HEK293T (cell line): Measurements from ENCODE around the gene SIGLEC9.

ENCODE experiments used
- CTCF ChIA-PET: fragments of 350-600 bp; formaldehyde crosslinking; extraction: SDS; loops from one replicate; lab custom pipeline; 2021; ENCODE audit warnings: antibody characterized with exemption, inconsistent platforms; lab: Yijun Ruan, JAX
- POLR2A ChIA-PET: fragments of 350-600 bp; formaldehyde crosslinking; extraction: SDS; loops from one replicate; lab custom pipeline; 2020; ENCODE audit warnings: antibody characterized with exemption, inconsistent platforms; lab: Yijun Ruan, JAX
- DNase-seq: peaks from one replicate; pipeline ENCODE4 v3.0.0; 2012; ENCODE audit warnings: mixed read lengths; ENCODE audit errors: extremely low spot score
- ARNT ChIP-seq: fragments of 450-650 bp; IDR thresholded peaks from 2 replicates; pipeline ENCODE4 v1.6.1; 2017; ENCODE audit warnings: mild to moderate bottlenecking
- BHLHE40 ChIP-seq: fragments of 450-650 bp; IDR thresholded peaks from 2 replicates; pipeline ENCODE4 v1.6.1; 2016; ENCODE audit warnings: mild to moderate bottlenecking, moderate library complexity, borderline replicate concordance
- CTBP1 ChIP-seq: fragments of 450-650 bp; IDR thresholded peaks from 2 replicates; pipeline ENCODE4 v1.6.1; 2016; ENCODE audit warnings: borderline replicate concordance
- ELF4 ChIP-seq: fragments of 450-650 bp; IDR thresholded peaks from 2 replicates; pipeline ENCODE4 v1.6.1; 2017; ENCODE audit warnings: antibody characterized with exemption
- FOXA1 ChIP-seq: fragments of 450-650 bp; IDR thresholded peaks from 2 replicates; pipeline ENCODE4 v1.6.1; 2016; ENCODE audit warnings: mild to moderate bottlenecking
- FOXK2 ChIP-seq: fragments of 450-650 bp; IDR thresholded peaks from 2 replicates; pipeline ENCODE4 v1.6.1; 2016; ENCODE audit warnings: mild to moderate bottlenecking
- FOXM1 ChIP-seq: fragments of 450-650 bp; IDR thresholded peaks from 2 replicates; pipeline ENCODE4 v1.6.1; 2017; ENCODE audit warnings: mild to moderate bottlenecking, borderline replicate concordance
- HDGF ChIP-seq: fragments of 450-650 bp; IDR thresholded peaks from 2 replicates; pipeline ENCODE4 v1.6.1; 2017; ENCODE audit warnings: antibody characterized with exemption, borderline replicate concordance
- L3MBTL2 ChIP-seq: fragments of 450-650 bp; conservative IDR thresholded peaks from 2 replicates; pipeline ENCODE4 v1.6.1; 2016; ENCODE audit warnings: mild to moderate bottlenecking
- LEF1 ChIP-seq: fragments of 450-650 bp; IDR thresholded peaks from 2 replicates; pipeline ENCODE4 v1.6.1; 2017; ENCODE audit warnings: mild to moderate bottlenecking, borderline replicate concordance
- NFRKB ChIP-seq: fragments of 450-650 bp; IDR thresholded peaks from 2 replicates; pipeline ENCODE4 v1.6.1; 2016; ENCODE audit warnings: mild to moderate bottlenecking, moderate library complexity
- SP1 ChIP-seq: fragments of 450-650 bp; IDR thresholded peaks from 2 replicates; pipeline ENCODE4 v1.6.1; 2017
- SUZ12 ChIP-seq: fragments of 450-650 bp; IDR thresholded peaks from 2 replicates; pipeline ENCODE4 v1.6.1; 2016; ENCODE audit warnings: mild to moderate bottlenecking
- TARDBP ChIP-seq: fragments of 450-650 bp; IDR thresholded peaks from 2 replicates; pipeline ENCODE4 v1.6.1; 2016
- ZNF384 ChIP-seq: fragments of 450-650 bp; IDR thresholded peaks from 2 replicates; pipeline ENCODE4 v1.6.1; 2016
- TF ChIP-seq, protein P1 (sequence below): fragments of 450-650 bp; IDR thresholded peaks from 2 replicates; pipeline ENCODE4 v1.6.1; 2016

SIGLEC9 gene

DNA sequence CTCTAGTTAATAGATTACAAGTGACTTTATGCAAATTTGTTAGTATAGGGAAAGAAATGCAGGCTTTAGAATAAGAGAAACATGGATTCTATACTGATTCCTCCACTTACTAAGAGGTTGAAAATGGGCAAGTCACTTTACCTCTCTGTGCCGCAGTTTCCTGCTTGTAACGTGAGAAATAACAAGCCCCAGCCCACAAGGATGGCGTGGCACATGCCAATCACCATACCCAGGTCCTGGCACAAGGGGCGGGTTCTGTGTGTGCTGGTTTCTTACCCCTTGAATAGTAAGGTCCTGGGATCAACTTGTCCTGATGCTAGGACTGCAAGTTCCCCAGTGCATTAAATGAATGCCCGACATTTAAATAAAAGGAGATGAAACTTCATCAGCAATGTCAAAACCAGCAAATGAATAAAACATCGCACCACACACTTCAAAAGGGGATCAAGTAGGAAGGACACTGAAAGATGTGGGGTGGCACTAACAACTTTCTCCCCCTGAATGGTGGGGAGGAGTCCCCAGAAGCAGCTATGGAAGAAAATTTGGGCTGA, 7.9 kb upstream of the SIGLEC9 start:
- DNase-seq, result no peak
- POLR2A ChIA-PET, result no interaction called here
- TF ChIP-seq FOXM1, result no peak
- no peak for TF ChIP-seq FOXK2
- no peak for TF ChIP-seq SP1
- TF ChIP-seq SUZ12, result no peak
- no peak for TF ChIP-seq TARDBP
- TF ChIP-seq BHLHE40, result no peak
- TF ChIP-seq HDGF, result no peak
- TF ChIP-seq FOXA1, result no peak
- CTCF ChIA-PET, result no interaction called here

GRCh38 chr19:51119101-51119500, 5.6 kb upstream of the SIGLEC9 start:
- TF ChIP-seq SUZ12, result no peak
- no peak for TF ChIP-seq BHLHE40
- no peak for TF ChIP-seq L3MBTL2
- TF ChIP-seq FOXA1, result no peak
- TF ChIP-seq, protein P1, sequence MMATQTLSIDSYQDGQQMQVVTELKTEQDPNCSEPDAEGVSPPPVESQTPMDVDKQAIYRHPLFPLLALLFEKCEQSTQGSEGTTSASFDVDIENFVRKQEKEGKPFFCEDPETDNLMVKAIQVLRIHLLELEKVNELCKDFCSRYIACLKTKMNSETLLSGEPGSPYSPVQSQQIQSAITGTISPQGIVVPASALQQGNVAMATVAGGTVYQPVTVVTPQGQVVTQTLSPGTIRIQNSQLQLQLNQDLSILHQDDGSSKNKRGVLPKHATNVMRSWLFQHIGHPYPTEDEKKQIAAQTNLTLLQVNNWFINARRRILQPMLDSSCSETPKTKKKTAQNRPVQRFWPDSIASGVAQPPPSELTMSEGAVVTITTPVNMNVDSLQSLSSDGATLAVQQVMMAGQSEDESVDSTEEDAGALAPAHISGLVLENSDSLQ, result no peak
- TF ChIP-seq ZNF384, result no peak
- TF ChIP-seq NFRKB, result no peak
- TF ChIP-seq TARDBP, result no peak
- TF ChIP-seq CTBP1, result no peak
- no peak for TF ChIP-seq FOXM1
- TF ChIP-seq HDGF, result no peak
- ChIA-PET POLR2A (no interaction called here), CTCF (no interaction called here)
- DNase-seq, result no peak

GRCh38 chr19:51119611-51120010, 5.1 kb upstream of the SIGLEC9 start:
- POLR2A ChIA-PET, result no interaction called here
- DNase-seq, result no peak

DNA sequence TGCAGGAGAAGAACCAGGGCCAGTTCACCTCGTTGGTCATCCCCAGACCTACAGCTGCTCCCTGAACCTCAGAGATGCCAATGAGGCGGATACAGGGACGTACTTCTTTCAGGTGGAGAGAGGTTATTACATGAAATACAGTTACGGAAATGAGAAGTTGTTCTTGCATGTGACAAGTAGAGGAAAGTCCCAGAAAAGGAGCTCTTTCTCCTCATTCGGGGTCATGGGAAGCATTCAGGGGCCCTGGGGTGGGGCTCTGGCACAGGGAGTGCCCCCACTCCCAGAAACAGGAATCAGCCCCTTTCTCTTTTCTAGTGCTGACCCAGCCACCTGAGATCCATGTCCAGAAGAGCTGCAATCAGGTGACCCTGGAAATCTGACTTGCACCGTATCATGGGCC, 4.5 kb upstream of the SIGLEC9 start:
- DNase-seq, result no peak
- TF ChIP-seq FOXK2 (no peak), L3MBTL2 (no peak), HDGF (no peak), LEF1 (no peak), NFRKB (no peak), SP1 (no peak), ZNF384 (no peak)
- POLR2A ChIA-PET, result no interaction called here
- CTCF ChIA-PET, result interaction anchor here (0.7 kb wide), 1 partner anchor 10 kb away, joined by 5 read pairs; no protein-coding TSS in a partner anchor

More at GRCh38 chr19:51119611-51120010, 5.1 kb upstream of the SIGLEC9 start:
- CTCF ChIA-PET, result no interaction called here
- TF ChIP-seq FOXM1, result no peak
- no peak for TF ChIP-seq TARDBP
- no peak for TF ChIP-seq ZNF384
- TF ChIP-seq HDGF, result no peak
- no peak for TF ChIP-seq FOXK2
- no peak for TF ChIP-seq ELF4

- TF ChIP-seq ELF4, result no peak
- no peak for TF ChIP-seq NFRKB
- no peak for TF ChIP-seq FOXA1
- no peak for TF ChIP-seq HDGF
- TF ChIP-seq FOXM1, result no peak
- no peak for TF ChIP-seq FOXK2
- TF ChIP-seq SP1, result no peak
- TF ChIP-seq CTBP1, result no peak
- no peak for TF ChIP-seq ZNF384
- ChIA-PET POLR2A (no interaction called here), CTCF (no interaction called here)
- no peak for DNase-seq
These were observed 3.4 kb upstream of the SIGLEC9 start for GRCh38 chr19:51121257-51121656.

GRCh38 chr19:51122112-51122981, 2.4 kb upstream of the SIGLEC9 start:
- POLR2A ChIA-PET, result no interaction called here
- CTCF ChIA-PET, result no interaction called here
- no peak for TF ChIP-seq BHLHE40
- TF ChIP-seq ELF4, result no peak
- TF ChIP-seq ZNF384, result no peak
- no peak for TF ChIP-seq ARNT
- no peak for TF ChIP-seq L3MBTL2
- TF ChIP-seq NFRKB, result no peak
- no peak for TF ChIP-seq HDGF
- no peak for TF ChIP-seq SUZ12
- no peak for TF ChIP-seq FOXK2
- TF ChIP-seq, protein P1, result no peak
- no peak for TF ChIP-seq CTBP1
- no peak for TF ChIP-seq FOXM1
- TF ChIP-seq LEF1, result no peak
- no peak for TF ChIP-seq TARDBP
- TF ChIP-seq FOXA1, result no peak
- TF ChIP-seq SP1, result no peak

GRCh38 chr19:51123381-51123800, 1.3 kb upstream of the SIGLEC9 start:
- ChIA-PET CTCF (no interaction called here), POLR2A (no interaction called here)
- no peak for TF ChIP-seq FOXM1
- no peak for TF ChIP-seq TARDBP
- TF ChIP-seq ARNT, result no peak
- TF ChIP-seq FOXK2, result no peak
- TF ChIP-seq ZNF384, result no peak
- no peak for DNase-seq

More at GRCh38 chr19:51122112-51122981, 2.4 kb upstream of the SIGLEC9 start:
- DNase-seq, result no peak
